Kidney tubule cell (primary cell): ENCODE data around the gene SORD.
"Not testable (repeated sequence)": the region's sequence is repeated elsewhere in the genome, so short reads cannot be mapped to it uniquely, and the experiment has no call there.

Experiments used
- DNase-seq: peaks from one replicate; pipeline ENCODE4 v3.0.0-alpha.2; 2018; ENCODE audit warnings: low spot score

Gene SORD

DNA sequence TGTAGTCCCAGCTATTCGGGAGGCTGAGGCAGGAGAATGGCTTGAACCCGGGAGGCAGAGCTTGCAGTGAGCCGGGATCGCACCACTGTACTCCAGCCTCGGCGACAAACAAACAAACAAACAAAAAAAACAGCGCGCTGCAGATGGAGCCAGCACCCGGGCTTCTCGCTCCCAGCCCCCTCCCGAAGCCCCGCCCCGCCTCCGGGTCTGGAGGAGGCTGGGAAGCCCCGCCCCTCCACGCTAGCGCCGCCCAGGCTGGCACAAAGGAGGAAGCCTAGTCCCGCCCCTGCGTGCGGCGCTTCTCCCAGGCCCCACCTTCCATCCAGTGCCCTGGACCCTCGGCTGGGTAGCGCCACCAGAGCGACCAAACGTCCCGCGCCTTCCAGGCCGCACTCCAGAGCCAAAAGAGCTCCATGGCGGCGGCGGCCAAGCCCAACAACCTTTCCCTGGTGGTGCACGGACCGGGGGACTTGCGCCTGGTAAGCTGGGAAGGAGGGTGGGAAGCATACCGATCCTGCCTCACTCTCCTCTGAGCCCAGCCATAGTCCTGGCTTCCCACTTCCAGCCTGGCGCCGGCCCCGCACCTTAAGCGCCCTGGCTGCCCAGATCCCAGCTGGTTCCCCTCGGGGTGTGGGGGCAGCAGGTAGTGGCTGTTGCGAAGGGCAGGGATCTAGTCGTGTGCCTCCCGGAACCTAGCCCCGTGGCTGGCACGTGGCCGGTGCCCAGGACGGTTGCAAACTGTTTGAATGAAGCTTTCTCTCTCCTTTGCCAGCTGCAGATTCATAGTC, at the start of gene SORD:
Gene SORD, plus strand, starts transcription at position 325 of the 788 bp plus-strand sequence. Its CDS starts 89 bp downstream, at position 414.
- DNase-seq, result peak; percentile 84

DNA sequence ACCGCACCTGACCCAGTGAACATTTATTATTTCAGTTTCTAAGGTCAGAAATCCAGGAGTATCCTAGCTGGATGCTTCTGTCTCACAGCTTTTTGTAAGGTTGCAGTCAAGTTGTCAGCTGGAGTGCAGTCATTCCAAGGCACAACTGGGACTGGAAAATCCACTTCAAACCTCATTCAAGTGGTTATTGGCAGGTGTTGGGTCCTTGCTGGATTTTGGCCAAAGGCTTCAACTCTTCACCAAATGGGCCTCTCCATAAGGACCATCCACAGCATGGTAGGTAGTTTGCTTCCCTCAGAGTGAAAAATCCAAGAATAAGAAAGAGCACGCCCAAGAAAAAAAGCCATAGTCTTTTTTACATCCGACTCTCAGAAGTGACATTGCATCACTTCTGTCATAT, 46.8 kb upstream of the SORD start:
- not testable (repeated sequence) for DNase-seq

DNA sequence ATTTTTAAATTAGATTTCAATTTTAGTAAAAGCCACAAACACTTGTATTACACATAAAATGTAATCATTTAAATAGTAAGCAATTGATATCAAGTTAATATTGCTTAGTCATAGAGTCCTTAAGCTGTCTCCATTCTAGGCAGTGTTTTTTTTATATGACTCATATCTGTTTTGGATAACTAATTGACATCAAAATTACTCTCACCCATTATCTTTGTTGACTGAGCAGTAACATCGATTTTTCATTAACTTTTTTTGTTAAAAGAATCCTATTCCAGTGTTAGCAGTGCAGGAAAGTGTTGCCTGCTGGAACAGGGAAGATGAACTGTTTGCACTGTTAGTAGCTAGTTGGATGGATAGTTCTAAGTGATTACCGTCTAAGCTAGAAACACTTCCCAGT, 45.2 kb upstream of the SORD start:
- DNase-seq, result peak; percentile 4

DNA sequence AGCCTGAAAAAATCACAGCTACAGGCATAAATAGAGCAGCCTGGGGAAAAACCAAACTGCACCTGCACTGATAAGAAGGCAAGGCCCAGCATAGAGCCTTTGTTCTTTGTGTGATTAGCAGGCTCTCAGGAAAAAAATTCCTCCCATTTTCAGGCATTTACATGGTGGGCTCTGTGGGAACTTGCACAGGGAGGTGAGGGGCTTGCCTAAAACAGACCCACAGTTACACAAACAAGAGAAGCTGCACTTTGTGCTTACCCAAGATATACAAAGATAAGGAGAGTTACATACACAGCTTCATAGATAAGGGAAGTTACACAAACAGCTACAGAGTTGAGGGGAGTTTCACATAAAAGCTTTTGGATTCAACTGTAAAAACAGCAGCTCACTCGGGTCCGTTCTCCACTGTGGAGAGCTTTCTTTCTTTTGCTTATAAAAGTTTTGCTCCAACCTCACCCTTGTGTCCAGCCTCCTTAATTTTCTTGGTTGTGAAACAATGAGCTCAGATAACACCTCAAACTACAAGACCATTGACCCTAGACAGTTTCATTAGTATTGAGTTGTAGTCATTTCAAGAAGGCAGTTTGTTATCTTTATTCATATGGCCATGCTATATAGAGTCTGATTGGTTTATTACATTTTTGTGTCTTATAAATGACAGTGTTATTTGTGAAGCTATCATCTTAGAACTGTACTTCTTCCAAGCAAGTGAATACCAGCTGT, 43.2 kb upstream of the SORD start:
- not testable (repeated sequence) for DNase-seq

DNA sequence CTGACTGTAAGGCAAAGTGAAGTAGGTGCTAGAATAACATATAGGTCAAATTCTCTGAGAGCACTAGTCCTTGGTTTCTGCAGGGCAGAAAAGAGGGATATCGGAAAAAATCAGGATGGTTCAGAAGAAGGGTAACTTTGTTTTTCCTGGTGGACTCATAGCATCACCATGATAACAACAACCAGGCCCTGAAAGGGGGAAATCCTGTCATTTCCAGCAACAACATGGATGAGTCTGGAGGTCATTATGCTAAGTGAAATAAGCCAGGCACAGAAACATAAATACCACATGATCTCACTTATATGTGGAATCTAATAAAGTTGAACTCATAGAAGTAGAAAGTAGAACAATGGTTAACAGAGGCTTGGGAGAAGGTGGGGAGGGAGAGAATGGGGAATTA, 38.9 kb upstream of the SORD start:
- DNase-seq, result not testable (repeated sequence)

DNA sequence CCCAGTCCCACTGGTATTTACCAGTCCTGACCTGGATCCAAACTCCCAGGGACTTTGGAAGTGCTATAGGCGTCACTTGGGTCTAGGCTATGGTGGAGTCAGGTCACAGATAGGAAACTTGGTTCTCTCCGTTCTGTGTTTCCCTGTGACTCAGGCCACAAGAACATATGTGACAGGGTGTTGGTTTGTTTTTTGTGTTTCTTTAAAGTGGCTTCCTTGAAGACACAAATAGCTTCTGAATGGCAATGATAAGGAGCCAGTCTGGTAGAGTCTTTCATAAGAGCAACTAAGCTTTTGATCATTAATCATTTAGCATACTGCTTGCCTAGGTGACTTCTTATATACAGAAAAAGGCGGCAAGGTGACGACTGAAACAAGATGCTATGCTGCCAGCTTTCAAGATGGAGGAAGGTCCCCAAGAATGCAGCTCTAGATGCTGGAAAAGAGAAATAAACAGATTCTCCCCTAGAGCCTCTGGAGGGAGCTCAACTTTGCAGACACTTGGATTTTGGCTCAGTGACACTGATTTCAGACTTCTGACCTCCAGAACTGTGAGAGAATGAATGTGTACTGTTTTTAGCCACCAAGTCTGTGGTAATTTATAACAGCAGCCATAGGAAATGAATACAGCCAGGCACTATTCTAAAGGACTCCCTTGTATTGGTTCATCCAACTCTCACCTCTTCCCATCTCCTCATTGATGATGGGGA, 36.5 kb upstream of the SORD start:
- not testable (repeated sequence) for DNase-seq

DNA sequence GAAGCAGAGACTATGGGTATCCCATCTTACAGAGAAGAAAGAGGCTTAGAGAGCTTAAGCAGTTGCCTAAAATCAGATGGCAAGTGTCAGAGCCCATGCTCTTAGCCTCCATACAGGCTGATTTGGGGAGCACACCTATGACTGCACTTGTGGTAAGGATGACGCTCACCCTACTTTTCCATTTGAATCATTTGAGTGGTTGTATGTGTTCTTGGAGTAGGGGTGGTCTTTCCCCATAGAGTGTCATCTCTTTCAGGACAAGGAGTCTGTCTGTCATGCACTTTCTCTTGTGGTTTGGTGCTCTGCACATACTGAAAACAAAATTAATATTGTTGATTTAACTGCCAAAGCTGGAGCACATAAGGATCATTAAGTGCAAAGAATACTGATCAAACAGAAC, 35.3 kb upstream of the SORD start:
- not testable (repeated sequence) for DNase-seq

DNA sequence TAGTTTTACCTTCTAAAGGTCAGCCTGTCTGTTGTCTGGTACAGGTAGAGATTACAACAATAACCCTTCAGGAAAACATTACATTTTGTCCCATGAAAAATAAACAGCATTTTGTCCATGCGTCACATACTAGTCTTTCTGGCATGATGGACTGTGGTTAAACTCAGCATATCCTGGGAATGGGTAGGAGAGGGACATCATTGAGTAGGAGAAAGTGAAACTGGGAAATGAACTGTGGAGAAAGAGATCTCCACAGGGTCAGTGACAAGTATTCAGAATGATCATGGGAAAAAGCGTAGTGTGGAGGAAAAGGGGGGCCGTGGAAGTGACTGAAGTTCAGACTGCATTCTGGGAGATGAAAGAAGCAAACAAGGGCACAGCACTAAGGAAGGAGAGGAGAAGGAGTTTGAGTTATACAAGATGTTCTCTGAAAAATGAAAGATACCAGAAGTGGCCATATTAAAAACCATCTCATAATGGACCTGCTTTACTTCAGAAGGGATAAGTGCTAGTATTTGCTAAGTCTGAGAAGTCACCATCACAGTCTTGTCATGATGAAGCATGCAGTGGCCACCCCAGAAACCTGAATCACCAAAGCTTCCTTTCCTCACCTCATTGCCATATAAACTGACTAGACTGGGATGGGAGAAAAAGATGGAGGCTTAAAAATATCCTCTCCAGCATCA, 34.7 kb upstream of the SORD start:
- not testable (repeated sequence) for DNase-seq

DNA sequence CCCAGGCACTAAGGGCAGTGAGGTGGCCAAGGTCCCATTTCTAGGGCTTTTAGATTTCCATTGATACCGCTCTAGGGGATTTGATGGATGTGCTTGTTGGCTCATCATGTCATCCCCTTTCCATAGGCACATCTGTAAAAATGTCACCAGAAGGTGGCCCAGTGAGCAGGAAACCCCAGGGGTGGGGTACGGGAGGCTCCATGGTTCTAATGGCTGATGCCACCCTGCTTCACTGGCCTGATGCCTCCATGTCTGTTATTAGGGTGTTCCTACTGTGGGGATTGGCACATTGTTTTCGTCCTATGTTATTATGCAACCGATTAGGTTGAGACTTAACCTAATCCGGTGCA, 34.1 kb upstream of the SORD start:
- DNase-seq, result not testable (repeated sequence)

DNA sequence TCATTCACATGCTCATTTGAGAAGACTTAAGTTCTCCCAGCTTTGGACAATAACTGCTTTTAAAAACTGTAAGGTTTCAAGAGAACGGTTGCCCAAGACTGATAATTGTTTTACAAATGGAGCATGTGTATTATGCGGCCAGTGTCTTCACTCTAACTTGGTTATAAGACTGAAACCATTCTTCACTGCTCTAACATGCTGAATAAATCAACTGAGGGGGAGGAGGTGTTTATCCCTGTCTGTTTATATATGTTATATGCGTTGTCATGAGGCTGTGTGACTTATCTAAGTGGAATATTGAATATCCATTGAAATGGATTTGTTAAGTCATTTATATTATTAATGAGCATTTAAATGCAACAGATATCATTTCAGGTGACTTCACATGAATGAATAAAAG, 25.4 kb upstream of the SORD start:
- not testable (repeated sequence) for DNase-seq

DNA sequence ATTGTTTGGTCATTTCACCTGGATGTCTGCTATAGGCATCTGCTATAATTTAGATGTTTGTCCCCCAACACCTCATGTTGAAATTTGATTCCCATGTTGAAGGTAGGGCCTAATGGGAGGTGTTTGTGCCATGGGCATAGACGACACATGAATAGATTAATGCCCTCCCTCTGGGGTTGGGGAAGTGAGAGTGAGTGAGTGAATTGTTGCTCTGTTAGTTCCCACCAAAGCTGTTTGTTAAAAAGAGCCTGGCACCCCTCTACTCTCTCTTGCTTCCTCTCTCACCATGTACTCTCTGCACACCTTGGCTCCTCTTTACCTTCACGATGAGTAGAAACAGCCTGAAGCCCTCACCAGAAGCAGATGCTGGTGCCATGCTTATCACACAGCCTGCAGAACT, 23.9 kb upstream of the SORD start:
- no peak for DNase-seq

DNA sequence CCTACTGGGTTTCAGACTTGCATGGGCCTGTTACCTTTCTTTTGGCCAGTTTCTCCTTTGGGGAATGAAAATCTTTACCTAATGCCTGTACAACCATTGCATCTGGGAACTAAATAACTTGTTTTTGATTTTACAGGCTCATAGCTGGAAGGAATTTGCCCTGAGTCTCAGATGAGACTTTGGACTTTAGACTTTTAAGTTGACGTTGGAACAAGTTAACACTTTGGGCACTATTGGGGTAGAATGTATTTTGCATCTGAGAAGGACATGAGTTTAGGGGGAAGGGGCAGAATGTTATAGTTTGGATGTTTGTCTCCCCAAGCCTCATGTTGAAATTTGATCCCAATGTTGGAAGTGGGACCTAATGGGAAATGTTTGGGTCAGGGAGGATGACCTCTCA, 21.8 kb upstream of the SORD start:
- DNase-seq, result not testable (repeated sequence)

DNA sequence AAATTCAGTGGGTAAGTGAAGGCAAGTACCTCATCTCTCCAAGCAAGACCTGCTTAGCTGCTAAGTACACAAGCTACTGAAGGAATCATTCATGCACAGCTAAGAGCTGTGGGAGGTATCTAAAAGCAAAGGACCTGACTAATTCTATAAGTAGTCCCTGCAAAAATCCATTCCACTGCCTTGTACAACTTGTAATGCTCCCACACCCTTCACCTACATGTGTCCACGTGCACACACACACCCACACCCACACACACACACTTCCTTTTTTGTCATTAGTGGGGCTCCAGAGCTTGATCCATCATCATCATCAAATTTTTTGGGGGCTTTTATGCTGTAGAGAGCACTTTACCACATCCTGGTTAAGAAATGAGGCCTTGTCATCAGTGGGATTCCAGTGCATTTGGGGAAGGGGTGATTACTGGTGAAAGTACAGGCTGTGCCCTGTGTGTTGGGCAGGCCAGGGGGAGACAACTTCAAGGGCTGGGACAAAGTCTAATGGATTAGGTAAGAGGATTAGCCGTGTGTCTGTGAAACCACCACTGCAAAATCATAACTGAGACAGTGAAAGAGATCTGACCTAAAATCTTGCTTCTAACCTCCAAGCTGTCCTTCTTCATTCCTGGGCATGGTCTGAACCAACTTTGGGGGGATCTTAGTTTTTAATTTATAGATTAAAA, 19.1 kb upstream of the SORD start:
- DNase-seq, result peak; percentile 49

DNA sequence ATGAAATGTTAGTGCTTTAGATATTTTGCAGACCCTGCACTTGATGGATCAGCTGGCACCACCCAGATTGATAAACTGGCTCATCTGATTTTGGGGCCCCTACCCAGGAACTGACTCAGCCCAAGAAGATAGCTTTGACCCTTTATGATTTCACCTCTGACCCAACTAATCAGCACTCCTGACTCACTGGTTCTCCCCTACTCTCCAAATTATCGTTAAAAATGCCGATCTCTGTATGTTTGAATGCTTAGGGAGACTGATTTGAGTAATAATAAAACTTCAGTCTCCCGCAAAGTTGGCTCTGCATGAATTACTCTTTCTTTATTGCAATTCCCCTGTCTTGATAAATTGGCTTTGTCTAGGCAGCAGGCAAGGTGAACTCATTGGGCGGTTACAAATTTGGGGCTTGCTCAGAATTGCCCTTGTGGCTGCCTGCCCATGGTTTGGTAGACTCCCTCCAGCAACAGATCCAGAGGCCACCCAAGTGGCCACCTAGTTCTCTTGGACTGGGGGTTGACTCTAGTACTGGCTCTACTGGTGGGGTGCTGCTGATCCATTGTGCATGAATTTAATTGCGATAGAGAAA, 18.3 kb upstream of the SORD start:
- DNase-seq, result not testable (repeated sequence)

DNA sequence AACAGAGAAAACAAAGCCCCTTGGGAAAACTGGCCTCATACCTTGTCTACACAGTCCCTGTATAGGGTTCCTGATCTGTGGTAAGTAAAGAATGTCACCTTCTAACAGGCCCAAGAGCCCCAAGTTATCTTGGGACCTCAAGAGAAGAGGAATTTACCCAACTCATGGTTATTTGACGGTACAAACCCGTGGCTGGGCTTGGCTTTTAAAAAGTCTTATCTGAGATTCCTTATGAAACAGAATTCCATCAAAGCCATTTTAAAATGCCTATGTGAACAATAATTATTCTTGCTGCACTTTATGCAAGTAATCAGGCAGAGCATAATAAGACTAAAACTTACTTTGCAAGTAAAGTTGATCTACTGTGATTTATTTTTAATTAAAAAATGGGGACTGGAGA, 13.9 kb upstream of the SORD start:
- no peak for DNase-seq

DNA sequence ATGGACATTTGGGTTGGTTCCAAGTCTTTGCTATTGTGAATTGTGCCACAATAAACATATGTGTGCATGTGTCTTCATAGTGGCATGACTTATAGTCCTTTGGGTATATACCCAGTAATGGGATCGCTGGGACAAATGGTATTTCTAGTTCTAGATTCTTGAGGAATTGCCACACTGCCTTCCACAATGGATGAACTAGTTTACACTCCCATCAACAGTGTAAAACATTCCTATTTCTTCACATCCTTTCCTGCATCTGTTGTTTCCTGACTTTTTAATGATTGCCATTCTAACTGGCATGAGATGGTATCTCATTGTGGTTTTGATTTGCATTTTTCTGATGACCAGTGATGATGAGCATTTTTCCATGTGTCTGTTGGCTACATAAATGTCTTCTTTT, 7.9 kb upstream of the SORD start:
- peak; percentile 16 for DNase-seq

DNA sequence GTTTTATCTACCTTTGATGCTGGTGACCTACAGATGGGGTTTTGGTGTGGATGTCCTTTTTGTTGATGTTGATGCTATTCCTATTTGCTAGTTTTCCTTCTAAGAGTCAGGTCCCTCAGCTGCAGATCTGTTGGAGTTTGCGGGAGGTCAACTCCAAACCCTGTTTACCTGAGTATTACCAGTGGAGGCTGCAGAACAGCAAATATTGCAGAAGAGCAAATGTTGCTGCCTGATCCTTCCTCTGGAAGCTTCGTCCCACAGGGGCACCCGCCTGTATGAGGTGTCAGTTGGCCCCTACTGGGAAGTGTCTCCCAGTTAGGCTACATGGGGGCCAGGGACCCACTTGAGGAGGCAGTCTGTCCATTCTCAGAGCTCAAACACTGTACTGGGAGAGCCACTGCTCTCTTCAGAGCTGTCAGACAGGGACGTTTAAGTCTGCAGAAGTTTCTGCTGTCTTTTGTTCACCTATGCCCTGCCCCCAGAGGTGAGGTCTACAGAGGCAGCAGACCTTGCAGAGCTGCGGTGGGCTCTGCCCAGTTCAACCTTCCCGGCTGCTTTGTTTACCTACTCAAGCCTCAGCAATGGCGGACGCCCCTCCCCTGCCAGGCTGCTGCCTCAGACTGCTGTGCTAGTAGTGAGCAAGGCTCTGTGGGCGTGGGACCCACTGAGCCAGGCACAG, 2.6 kb upstream of the SORD start:
- DNase-seq, result not testable (repeated sequence)

DNA sequence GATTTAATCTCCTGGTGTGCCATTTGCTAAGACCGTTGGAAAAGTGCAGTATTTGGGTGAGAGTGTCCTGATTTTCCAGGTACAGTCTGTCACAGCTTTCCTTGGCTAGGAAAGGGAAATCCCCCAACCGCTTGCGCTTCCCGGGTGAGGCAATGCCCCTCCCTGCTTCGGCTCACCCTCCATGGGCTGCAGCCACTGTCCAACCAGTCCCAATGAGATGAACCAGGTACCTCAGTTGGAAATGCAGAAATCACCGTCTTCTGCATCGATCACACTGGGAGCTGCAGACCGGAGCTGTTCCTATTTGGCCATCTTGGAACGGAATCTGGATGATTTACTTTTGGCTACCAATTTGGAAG, 2.1 kb upstream of the SORD start:
- not testable (repeated sequence) for DNase-seq

DNA sequence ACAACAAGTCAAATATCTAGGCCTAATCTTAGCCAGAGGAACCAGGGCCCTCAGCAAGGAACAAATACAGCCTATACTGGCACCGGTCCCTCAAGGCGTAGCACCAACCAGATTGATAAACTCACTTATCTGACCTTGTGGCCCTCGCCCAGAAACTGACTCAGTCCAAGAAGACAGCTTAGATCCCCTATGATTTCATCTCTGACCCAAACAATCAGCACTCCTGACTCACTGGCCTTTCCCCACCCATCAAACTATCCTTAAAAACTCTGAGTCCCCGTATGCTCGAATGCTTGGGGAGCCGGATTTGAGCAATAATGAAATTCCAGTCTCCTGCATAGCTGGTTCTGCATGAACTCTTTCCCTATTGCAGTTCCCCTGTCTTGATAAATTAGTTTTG, 1.6 kb upstream of the SORD start:
- DNase-seq, result peak; percentile 63

DNA sequence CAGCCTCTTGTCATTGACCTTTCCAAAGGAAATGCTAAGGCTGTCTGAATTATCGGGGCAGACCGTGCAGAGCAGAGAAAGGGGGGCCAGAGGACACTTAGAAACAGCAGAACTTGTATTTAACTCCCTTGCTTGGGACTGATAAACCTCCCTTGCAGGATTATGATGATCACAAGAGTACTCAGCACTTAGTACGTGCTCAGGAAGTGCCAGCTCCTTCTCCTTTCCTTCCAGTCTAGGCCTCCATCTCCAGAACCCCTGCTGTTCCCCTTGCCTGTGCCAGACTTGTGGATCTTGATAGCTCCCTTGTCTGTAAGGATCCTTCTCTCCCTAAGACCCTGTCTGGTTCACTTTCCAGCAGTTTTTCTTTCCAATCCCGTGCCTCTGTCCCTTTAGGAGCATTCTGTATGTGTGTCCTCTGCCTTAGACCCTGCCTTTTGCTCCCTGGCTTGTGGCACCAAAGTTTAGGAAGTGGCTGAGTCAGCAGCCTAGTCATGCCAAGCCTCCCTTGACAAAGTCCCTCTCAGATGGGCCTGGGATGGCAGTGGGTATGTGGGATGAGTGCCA, 747 bp downstream of the SORD start:
- DNase-seq, result peak; percentile 48
